ENCODE data around the gene PIP4K2A.

DNA sequence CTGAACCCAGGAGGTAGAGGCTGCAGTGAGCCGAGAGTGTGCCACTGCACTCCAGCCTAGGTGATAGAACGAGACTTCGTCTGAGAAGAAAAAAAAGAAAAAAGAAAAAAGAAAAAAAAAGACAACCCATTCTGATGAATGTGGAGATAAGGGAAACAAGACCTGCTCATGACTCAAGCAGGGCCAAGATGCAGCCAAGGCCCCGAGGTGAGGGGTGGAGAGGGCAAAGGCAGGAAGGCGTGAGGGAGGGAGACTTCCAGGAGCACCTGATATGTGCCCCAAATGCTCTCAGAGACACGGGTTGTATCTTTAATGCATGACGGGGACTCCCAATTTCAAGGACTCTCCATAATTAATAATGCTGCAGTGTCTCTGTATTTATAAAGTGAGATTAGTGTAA, 134.6 kb downstream of the PIP4K2A start:
- no peak for TF ChIP-seq POLR2AphosphoS5 (IDR thresholded peaks at IDR 0.05)
- TF ChIP-seq, protein P1, sequence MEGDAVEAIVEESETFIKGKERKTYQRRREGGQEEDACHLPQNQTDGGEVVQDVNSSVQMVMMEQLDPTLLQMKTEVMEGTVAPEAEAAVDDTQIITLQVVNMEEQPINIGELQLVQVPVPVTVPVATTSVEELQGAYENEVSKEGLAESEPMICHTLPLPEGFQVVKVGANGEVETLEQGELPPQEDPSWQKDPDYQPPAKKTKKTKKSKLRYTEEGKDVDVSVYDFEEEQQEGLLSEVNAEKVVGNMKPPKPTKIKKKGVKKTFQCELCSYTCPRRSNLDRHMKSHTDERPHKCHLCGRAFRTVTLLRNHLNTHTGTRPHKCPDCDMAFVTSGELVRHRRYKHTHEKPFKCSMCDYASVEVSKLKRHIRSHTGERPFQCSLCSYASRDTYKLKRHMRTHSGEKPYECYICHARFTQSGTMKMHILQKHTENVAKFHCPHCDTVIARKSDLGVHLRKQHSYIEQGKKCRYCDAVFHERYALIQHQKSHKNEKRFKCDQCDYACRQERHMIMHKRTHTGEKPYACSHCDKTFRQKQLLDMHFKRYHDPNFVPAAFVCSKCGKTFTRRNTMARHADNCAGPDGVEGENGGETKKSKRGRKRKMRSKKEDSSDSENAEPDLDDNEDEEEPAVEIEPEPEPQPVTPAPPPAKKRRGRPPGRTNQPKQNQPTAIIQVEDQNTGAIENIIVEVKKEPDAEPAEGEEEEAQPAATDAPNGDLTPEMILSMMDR (IDR thresholded peaks at IDR 0.05) = no peak
- TF ChIP-seq POLR2A (IDR thresholded peaks at IDR 0.05) = no peak

Data from prostate gland (tissue), 2 donors.